ENCODE results near the gene CHD5.

DNA sequence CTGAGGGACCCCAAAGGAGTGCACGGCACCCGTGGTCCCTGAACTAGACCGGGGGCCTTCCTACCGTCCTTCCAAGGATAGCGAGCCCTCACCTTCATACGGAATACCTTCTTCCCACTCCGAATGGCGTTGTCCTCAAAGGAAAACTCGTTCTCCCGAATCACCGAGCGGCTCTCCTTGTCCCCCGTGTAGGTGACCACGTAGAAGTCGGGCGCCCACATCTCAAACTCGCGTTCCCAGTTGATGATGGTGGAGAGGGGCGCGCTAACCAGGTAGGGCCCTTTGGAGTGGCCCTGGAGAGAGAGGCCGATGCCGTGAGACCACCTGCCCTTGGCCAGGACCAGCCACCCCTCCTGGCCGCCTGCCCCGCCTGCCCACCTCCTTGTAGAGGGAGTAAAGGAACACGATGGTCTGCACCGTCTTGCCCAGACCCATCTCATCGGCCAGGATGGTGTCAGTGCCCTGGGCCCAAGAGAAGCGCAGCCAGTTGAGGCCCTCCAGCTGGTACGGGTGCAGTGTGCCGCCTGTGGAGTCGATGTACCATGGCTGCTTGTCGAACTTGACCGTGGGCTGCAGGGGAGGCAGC lies 38.0 kb downstream of the CHD5 start:
- TF ChIP-seq, protein P1, sequence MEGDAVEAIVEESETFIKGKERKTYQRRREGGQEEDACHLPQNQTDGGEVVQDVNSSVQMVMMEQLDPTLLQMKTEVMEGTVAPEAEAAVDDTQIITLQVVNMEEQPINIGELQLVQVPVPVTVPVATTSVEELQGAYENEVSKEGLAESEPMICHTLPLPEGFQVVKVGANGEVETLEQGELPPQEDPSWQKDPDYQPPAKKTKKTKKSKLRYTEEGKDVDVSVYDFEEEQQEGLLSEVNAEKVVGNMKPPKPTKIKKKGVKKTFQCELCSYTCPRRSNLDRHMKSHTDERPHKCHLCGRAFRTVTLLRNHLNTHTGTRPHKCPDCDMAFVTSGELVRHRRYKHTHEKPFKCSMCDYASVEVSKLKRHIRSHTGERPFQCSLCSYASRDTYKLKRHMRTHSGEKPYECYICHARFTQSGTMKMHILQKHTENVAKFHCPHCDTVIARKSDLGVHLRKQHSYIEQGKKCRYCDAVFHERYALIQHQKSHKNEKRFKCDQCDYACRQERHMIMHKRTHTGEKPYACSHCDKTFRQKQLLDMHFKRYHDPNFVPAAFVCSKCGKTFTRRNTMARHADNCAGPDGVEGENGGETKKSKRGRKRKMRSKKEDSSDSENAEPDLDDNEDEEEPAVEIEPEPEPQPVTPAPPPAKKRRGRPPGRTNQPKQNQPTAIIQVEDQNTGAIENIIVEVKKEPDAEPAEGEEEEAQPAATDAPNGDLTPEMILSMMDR (IDR thresholded peaks at IDR 0.05) = no peak
- no peak for TF ChIP-seq POLR2A (IDR thresholded peaks at IDR 0.05)
